Upper lobe of left lung (tissue), 4 donors: ENCODE results near the gene QKI.
"Not testable (repeated sequence)": the region's sequence is repeated elsewhere in the genome, so short reads cannot be mapped to it uniquely, and the experiment has no call there.

Experiments used
- POLR2A ChIP-seq, 4 donors: fragments of 450-650 bp; IDR thresholded peaks; one replicate each; pipeline ENCODE4 v1.5.1; 2016 to 2017; ENCODE audit warnings: antibody characterized with exemption in 4 of 4, mild to moderate bottlenecking in 2 of 4
- POLR2AphosphoS5 ChIP-seq, 2 donors: sonication (generic); formaldehyde crosslinking; IDR thresholded peaks; one replicate each; pipeline ENCODE4 v1.5.1; 2017; ENCODE audit warnings: antibody characterized with exemption in 2 of 2
- TF ChIP-seq, protein P1 (sequence below), 6 experiments: fragments of 450-650 bp in 4 of 6; fragments of 200-600 bp in 2 of 6; sonication (generic) in 2 of 6; IDR thresholded peaks; one replicate each; pipeline ENCODE4 v1.5.1; 2016 to 2019; ENCODE audit warnings: antibody characterized with exemption in 6 of 6

DNA sequence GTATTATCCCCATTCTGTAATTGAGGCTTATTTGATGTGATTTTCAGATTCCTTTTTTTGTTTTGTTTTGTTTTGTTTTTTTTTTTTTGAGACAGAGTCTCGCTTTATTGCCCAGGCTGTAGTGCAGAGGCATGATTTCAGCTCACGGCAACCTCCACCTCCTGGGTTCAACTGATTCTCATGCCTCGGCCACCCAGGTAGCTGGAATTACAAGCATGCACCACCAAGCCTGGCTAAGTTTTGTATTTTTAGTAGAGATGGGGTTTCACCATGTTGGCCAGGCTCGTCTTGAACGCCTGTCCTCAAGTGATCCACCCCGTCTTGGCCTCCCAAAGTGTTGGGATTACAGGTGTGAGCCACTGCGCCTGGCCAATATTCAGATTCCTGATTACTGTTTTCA lies 62.4 kb downstream of the QKI start:
- TF ChIP-seq, protein P1, sequence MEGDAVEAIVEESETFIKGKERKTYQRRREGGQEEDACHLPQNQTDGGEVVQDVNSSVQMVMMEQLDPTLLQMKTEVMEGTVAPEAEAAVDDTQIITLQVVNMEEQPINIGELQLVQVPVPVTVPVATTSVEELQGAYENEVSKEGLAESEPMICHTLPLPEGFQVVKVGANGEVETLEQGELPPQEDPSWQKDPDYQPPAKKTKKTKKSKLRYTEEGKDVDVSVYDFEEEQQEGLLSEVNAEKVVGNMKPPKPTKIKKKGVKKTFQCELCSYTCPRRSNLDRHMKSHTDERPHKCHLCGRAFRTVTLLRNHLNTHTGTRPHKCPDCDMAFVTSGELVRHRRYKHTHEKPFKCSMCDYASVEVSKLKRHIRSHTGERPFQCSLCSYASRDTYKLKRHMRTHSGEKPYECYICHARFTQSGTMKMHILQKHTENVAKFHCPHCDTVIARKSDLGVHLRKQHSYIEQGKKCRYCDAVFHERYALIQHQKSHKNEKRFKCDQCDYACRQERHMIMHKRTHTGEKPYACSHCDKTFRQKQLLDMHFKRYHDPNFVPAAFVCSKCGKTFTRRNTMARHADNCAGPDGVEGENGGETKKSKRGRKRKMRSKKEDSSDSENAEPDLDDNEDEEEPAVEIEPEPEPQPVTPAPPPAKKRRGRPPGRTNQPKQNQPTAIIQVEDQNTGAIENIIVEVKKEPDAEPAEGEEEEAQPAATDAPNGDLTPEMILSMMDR (IDR thresholded peaks at IDR 0.05): not testable (repeated sequence)
- not testable (repeated sequence) for TF ChIP-seq POLR2A, POLR2AphosphoS5 (IDR thresholded peaks at IDR 0.05)
